MM.1S (cell line): Measurements from ENCODE around the gene SPECC1.

ENCODE experiments used
- EZH2 ChIP-seq: fragments of 300-600 bp; sonication (generic); optimal IDR thresholded peaks from 2 replicates; pipeline ENCODE3; 2017; ENCODE audit warnings: low read depth, mild to moderate bottlenecking, antibody characterized with exemption, low read length, mixed read lengths
- TF ChIP-seq, protein P1 (sequence below): fragments of 300-600 bp; sonication (generic); IDR thresholded peaks from 2 replicates; pipeline ENCODE4 v1.5.1; 2016; ENCODE audit warnings: antibody characterized with exemption, low read length, mixed read lengths

DNA sequence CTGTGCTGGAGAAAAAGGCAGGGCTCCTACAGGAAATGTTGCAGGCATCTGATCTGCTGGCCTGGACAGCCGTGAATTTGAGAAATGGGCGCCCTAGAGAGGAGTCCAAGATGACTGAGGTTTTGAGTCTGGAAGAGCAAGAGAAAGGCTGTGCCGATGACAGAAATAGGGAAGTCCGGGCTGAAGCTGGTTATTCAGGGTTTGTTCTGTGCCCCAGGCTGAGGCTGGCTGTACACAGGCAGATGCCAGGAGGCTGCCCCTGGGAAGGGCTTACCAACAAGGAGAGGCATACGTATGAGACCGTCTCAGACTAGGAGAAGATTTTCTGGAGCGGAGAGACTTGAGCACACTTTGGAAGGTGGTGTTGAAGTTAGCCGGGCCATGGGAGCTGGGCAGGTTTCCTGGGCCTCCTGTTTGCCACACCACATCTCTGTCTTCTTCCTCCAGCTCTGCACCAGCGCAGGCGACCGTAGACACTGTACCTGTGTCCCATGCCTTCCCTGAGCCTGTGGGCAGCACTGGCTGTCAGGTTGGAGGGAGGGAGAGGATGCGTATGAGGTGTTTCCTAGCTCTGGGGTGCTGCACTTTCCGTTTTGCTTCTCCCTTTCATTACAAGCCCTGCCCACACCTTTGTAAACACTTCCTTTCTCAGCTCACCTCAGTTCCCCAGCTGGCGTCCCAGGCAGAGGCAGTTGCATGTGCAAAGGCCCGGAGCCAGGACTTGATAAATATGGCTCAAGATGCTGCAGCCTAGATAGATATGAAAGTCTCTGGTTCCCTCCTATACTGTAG is 80.8 kb downstream of the SPECC1 start:
- TF ChIP-seq, protein P1, sequence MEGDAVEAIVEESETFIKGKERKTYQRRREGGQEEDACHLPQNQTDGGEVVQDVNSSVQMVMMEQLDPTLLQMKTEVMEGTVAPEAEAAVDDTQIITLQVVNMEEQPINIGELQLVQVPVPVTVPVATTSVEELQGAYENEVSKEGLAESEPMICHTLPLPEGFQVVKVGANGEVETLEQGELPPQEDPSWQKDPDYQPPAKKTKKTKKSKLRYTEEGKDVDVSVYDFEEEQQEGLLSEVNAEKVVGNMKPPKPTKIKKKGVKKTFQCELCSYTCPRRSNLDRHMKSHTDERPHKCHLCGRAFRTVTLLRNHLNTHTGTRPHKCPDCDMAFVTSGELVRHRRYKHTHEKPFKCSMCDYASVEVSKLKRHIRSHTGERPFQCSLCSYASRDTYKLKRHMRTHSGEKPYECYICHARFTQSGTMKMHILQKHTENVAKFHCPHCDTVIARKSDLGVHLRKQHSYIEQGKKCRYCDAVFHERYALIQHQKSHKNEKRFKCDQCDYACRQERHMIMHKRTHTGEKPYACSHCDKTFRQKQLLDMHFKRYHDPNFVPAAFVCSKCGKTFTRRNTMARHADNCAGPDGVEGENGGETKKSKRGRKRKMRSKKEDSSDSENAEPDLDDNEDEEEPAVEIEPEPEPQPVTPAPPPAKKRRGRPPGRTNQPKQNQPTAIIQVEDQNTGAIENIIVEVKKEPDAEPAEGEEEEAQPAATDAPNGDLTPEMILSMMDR, result no peak
- TF ChIP-seq EZH2, result no peak
